Right lobe of liver (tissue), 6 donors: ENCODE measurements around the gene CYP4B1. TPM values are rescaled to one million over a fixed set of nuclear protein-coding genes. Genes with fewer than 3 reads are reported as not detected.

Experiments used
- ATAC-seq, 4 donors: fragments of 200-7000 bp; cut with Tn5 transposase; one replicate each; pipeline ENCODE4 v1.9.1; 2020; ENCODE audit warnings: mild to moderate bottlenecking in 4 of 4, moderate library complexity in 4 of 4
- DNase-seq, 3 donors: peaks; one replicate each; pipeline ENCODE4 v3.0.0-alpha.2; 2020
- H3K27ac ChIP-seq, 3 donors: fragments of 200-600 bp; one replicate each; pipeline ENCODE4 v1.8.0; 2022
- H3K27me3 ChIP-seq, 2 donors: fragments of 200-600 bp; one replicate each; pipeline ENCODE4 v1.8.0; 2022
- H3K36me3 ChIP-seq, 4 donors: fragments of 200-600 bp; sonication (generic) in 1 of 4; one replicate each; pipeline versions ENCODE4 v1.5.1 to v1.8.0; 2017 to 2022; ENCODE audit warnings: control low read depth in 1 of 4
- H3K4me1 ChIP-seq, 4 donors: fragments of 200-600 bp; sonication (generic) in 1 of 4; one replicate each; pipeline versions ENCODE4 v1.5.1 to v1.8.0; 2017 to 2022; ENCODE audit warnings: control low read depth in 1 of 4
- H3K4me3 ChIP-seq, 3 donors: fragments of 200-600 bp; one replicate each; pipeline ENCODE4 v1.8.0; 2022
- H3K9me3 ChIP-seq, 4 donors: fragments of 200-600 bp; sonication (generic) in 1 of 4; one replicate each; pipeline versions ENCODE4 v1.5.1 to v1.8.0; 2017 to 2022; ENCODE audit warnings: control low read depth in 1 of 4
- CTCF ChIP-seq, 4 donors: fragments of 200-600 bp in 3 of 4; fragments of 450-650 bp in 1 of 4; IDR thresholded peaks; one replicate each; pipeline versions ENCODE4 v1.5.1 to v1.8.0; 2016 to 2022; ENCODE audit warnings: antibody characterized with exemption in 4 of 4, mild to moderate bottlenecking in 2 of 4
- POLR2A ChIP-seq: fragments of 450-650 bp; IDR thresholded peaks from one replicate; pipeline ENCODE4 v1.6.1; 2017; ENCODE audit warnings: antibody characterized with exemption, mild to moderate bottlenecking
- WGBS: methylation state at CpG from one replicate; pipeline ENCODE4 v1.1.6; 2018; ENCODE audit warnings: low coverage, low lambda C conversion rate; ENCODE audit not compliant: insufficient coverage; ENCODE audit errors: missing lambda C conversion rate; 5-methylcytosine and 5-hydroxymethylcytosine counted together
- intact Hi-C, 2 donors: fragments of 100-400 bp; cut with DNase I; formaldehyde crosslinking; loops; one replicate each; pipeline versions ENCODE4 v1.11.2 to v1.14.1; 2022
- total RNA-seq, 6 experiments: library from RNA; depleted of rRNA in 2 of 6; stranded (reverse); fragments of >200 nt in 2 of 6; fragmentation: NEBNext Ultra II Directional in 3 of 6; extraction: Animal tissue kit (Norgen Biotek cat#: 25700) in 3 of 6; gene quantifications; one replicate each; pipeline versions ENCODE4 v1.1.0 to v1.2.4, GENCODE V29; 2016 to 2023
- donor health status: DM: no; HTN: yes; CAD: no.
- donor health status: DM: no; HTN: no; CAD: no.
- donor health status: DM: no; HTN: no; CAD: no.
- donor health status: DM: no; HTN: yes; CAD: no.
- donor health status: DM: no; HTN: yes; CAD: no.

The CYP4B1 gene
- total RNA-seq, 6 experiments from 2014 or later: 0.62 TPM; not detected in 5

- whole genome bisulfite sequencing: 77% methylated on average over 4 of the region's 5 CpGs
- no peak overlapping the region for H3K27ac ChIP-seq
- no peaks in the 10 kb centered on the region for H3K4me1 ChIP-seq
- no peaks in the 10 kb centered on the region for H3K36me3 ChIP-seq
- intact Hi-C loops: no loop called here
- H3K9me3 ChIP-seq: no peaks in the 10 kb centered on the region
- DNase-seq (no peak), ATAC-seq (no peak)
- no peak for TF ChIP-seq CTCF (IDR thresholded peaks at IDR 0.05)
- no peak for TF ChIP-seq POLR2A
- H3K27me3 ChIP-seq: no peaks in the 10 kb centered on the region
- H3K4me3 ChIP-seq: no peak overlapping the region
Observed at GRCh38 chr1:46801323-46802055, 2.6 kb downstream of the CYP4B1 start.

GRCh38 chr1:46802081-46802480, 3.2 kb downstream of the CYP4B1 start:
- TF ChIP-seq POLR2A: no peak
- no peak for TF ChIP-seq CTCF (IDR thresholded peaks at IDR 0.05)
- WGBS: no CpG with 5 or more reads among the region's 1 CpG
- H3K4me1 ChIP-seq: no peaks in the 10 kb centered on the region
- no peak for ATAC-seq
- no peaks in the 10 kb centered on the region for H3K9me3 ChIP-seq
- no peak overlapping the region for H3K27ac ChIP-seq
- intact Hi-C loops: no loop called here
- no peak overlapping the region for H3K4me3 ChIP-seq
- no peaks in the 10 kb centered on the region for H3K36me3 ChIP-seq
- no peak for DNase-seq
- no peaks in the 10 kb centered on the region for H3K27me3 ChIP-seq

GRCh38 chr1:46802901-46803574, 4.2 kb downstream of the CYP4B1 start:
- Histone ChIP-seq H3K9me3 (no peaks in the 10 kb centered on the region), H3K4me3 (no peak overlapping the region), H3K36me3 (no peaks in the 10 kb centered on the region), H3K27me3 (no peaks in the 10 kb centered on the region), H3K4me1 (no peaks in the 10 kb centered on the region), H3K27ac (no peak overlapping the region)
- DNase-seq (no peak), ATAC-seq (no peak)
- 67% methylated on average over 6 of the region's 6 CpGs for WGBS
- TF ChIP-seq POLR2A: no peak
- no peak for TF ChIP-seq CTCF (IDR thresholded peaks at IDR 0.05)
- intact Hi-C loops: no loop called here

GRCh38 chr1:46804027-46804889, 5.4 kb downstream of the CYP4B1 start:
- H3K4me1 ChIP-seq: no peaks in the 10 kb centered on the region
- no peak for TF ChIP-seq CTCF (IDR thresholded peaks at IDR 0.05)
- no peak for TF ChIP-seq POLR2A
- ATAC-seq: no peak
- H3K9me3 ChIP-seq: no peaks in the 10 kb centered on the region
- H3K27ac ChIP-seq: no peak overlapping the region
- DNase-seq: no peak
- H3K4me3 ChIP-seq: no peak overlapping the region
- H3K36me3 ChIP-seq: no peaks in the 10 kb centered on the region
- WGBS: 45% methylated on average over 2 of the region's 2 CpGs
- H3K27me3 ChIP-seq: no peaks in the 10 kb centered on the region
- intact Hi-C loops: no loop called here
